Measurements from ENCODE around the gene RTN4R.
A peak's percentile ranks its signal among the peaks of the same experiment; 100 is the strongest.

The RTN4R gene

DNA sequence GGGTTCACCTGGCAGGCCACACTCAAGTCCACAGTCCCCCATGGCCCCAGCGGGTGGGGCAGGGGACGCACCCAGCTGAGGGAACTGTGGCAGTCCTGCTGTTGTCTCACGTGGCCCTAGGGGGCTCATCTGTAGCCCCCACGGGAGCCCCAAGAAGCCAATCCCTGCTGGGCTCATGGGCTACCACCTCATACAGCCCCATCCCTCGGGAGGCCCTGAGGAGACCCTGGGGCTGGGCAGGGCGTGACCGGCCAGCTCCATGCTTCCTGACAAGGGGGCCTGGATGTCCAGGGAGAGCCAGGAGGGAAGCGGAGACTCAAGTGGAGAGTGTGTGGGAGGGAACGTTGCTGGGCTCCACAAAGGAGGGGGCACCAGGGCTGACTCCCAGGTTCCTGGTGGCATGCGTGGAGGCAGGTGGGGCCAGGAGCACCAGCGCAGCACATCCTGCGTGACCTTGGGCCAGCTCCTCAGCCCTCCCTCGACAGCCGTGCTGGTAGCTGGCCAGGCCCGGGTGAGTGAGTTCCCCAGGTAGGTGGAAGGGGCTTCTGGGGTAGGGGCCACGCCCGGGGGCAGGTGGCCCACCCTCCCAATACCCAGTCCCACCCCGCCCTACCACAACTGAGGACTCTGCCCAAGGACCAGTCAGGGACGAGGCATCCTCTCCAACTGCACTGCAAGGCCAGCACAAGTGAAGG, 7.9 kb downstream of the RTN4R start:
- no peak for DNase-seq (ENCODE audit: low read depth)
- TF ChIP-seq CTCF (IDR thresholded peaks at IDR 0.05; ENCODE audit: low read length, missing control alignments), result no peak
- H3K4me3 ChIP-seq (replicated peaks; ENCODE audit: low read depth, low read length), result no peak overlapping the region

DNA sequence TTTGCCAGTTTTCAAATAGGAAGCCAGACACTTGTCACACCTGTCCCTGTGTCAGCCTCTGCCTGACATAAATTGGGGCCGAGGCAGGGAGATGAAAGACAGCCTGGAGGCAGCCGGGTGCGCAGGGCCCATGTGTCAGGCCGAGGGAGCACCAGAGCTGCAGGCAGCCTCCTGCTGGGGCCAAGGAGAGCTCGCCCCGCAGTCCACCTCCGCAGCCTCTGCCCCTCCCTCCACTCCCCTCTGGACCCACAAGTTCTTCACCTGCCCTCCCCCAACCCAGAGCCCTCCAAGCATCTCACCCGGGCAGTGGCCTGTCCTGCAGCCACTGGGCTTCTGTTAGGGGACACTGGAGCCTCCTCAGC, 8.8 kb downstream of the RTN4R start:
- TF ChIP-seq CTCF (IDR thresholded peaks at IDR 0.05; ENCODE audit: low read length, missing control alignments), result no peak
- DNase-seq (ENCODE audit: low read depth), result no peak
- no peak overlapping the region for H3K4me3 ChIP-seq (replicated peaks; ENCODE audit: low read depth, low read length)

DNA sequence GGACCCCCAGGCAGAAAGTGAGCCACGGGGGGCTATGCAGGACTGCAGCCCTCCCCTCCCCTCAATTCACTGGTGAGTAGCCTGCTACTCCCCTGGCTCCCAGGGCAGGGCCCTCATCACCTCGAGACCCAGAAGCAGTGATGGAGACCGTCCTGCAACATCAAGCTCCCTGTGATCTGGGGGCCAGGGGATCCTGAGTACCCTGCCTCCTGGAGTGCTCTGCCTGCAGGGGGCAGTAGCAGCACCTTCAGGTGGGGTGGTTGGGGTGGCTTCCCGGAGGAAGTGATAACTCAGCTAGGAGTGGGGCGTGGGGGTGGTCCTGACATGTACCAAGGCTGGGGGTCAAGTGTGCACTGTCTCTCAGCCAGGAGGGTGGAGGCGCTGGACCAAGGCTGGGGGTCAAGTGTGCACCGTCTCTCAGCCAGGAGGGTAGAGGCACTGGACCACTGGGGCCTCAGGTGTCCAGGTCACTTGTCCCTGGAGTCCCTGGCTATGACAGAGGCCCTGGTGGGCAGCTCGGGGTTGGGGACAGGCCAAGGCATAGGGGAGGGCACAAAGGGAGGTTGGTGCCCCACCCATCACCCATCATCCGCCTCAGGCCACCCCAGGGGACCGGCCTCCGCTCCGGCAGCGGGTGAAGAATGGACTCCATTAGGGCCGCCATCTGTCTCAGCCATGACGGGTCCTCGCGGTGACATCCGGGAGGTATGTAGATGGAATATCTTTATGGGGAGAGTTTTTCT, 9.4 kb downstream of the RTN4R start:
- H3K4me3 ChIP-seq (replicated peaks; ENCODE audit: low read depth, low read length), result no peak overlapping the region
- peak; percentile 13 for TF ChIP-seq CTCF (IDR thresholded peaks at IDR 0.05; ENCODE audit: low read length, missing control alignments)
- no peak for DNase-seq (ENCODE audit: low read depth)

- DNase-seq (ENCODE audit: low read depth), result no peak
- H3K4me3 ChIP-seq (replicated peaks; ENCODE audit: low read depth, low read length), result no peak overlapping the region
- TF ChIP-seq CTCF (IDR thresholded peaks at IDR 0.05; ENCODE audit: low read length, missing control alignments), result no peak
These were observed 10.2 kb downstream of the RTN4R start for GRCh38 chr22:20258021-20258299.

DNA sequence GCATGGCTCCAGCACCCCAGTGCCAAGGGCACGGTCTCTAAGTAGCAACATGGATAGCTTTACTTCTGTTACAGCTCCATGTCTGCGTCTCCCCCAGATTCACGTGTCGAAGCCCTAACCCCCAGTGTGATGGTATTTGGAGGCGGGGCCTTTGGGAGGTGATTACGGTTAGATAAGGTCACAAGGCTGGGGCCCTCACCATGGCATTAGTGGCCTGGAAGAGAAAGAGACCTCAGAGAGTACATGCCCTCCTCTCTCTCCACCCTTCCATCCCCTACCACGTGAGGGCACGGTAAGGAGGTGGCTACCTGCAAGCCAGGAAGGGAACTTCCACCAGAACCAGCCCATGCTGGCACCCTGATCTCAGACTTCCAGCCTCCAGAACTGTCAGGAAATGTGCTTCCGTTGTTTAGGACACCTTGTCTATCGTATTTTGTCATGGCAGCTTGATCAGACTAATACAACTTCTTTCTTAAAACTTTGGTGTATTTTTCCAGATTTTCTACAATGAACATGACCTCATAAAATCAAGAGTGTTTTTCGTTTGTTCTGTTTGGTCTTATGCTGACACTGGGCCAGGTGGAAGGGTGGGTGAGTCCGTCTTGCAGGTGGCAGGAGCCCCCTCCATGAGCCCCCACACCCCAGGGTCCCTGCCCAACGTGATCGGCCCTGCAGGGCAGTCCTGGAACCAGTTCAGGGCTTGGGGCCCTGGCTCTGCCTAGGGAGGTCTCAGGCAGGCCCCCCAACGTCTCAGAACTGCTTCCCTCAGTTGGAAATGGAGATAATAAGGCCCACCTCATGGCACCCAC, 10.7 kb downstream of the RTN4R start:
- no peak overlapping the region for H3K4me3 ChIP-seq (replicated peaks; ENCODE audit: low read depth, low read length)
- DNase-seq (ENCODE audit: low read depth), result no peak

DNA sequence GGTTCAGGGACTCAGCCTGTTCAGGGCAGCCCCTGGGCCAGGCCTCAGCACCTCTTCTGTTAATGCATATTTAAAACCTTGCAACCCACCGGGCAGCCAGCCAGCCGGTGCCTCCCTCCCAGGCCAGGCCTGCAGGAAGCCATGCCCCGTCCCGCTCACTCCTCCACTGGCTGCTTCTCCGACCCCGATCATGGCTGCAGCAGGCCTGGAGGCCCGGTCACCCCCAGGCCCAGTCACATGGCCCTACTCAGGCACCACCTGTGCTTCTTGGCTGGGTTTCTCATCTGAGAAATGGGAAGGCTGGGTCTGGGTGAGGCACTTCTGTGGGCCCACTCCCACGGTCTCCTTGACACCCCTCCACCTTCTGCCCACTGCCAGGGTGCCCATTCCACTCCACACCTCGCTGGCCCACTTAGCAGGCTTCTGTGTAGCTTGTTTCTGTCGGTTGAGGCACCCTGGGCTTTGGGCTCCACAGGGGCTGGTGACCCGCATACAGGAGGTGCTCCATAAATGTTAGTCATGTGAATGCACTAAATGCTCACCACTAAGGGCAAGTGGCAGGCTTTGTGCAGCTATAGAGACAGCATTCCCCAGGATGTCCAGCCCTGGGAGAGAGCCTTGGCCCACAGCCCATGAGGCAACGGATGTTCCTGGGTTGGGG, 11.4 kb downstream of the RTN4R start:
- TF ChIP-seq CTCF (IDR thresholded peaks at IDR 0.05; ENCODE audit: low read length, missing control alignments), result no peak
- DNase-seq (ENCODE audit: low read depth), result no peak
- H3K4me3 ChIP-seq (replicated peaks; ENCODE audit: low read depth, low read length), result no peak overlapping the region

More for the DNA sequence above, 10.7 kb downstream of the RTN4R start:
- no peak for TF ChIP-seq CTCF (IDR thresholded peaks at IDR 0.05; ENCODE audit: low read length, missing control alignments)

Data from fibroblast of pulmonary artery (primary cell).